H1 (cell line): ENCODE results near the gene PTPN18. TPM values are rescaled to one million over a fixed set of nuclear protein-coding genes. Genes with fewer than 3 reads are reported as not detected.

Experiments
- EP300 ChIP-seq, 2 experiments: IDR thresholded peaks; 1 replicate in 1 of 2; 2 replicates in 1 of 2; pipeline ENCODE4 v1.6.1; 2011 to 2012; ENCODE audit warnings: low read depth in 2 of 2, low read length in 2 of 2, mild to moderate bottlenecking in 2 of 2, borderline replicate concordance in 1 of 2, inconsistent platforms in 1 of 2, moderate library complexity in 1 of 2
- polyA plus RNA-seq, 7 experiments: library from polyadenylated mRNA; depleted of rRNA in 3 of 7; stranded (reverse) in 5 of 7; unstranded in 2 of 7; fragments of >200 nt in 5 of 7; fragments of 200-250 nt in 2 of 7; gene quantifications; 1 replicate in 5 of 7; 2 replicates in 1 of 7; 4 replicates in 1 of 7; pipeline versions ENCODE4 v1.2.1 to v1.2.3, GENCODE V29; 2011 to 2013; ENCODE audit warnings: missing spikeins in 2 of 7, mixed read lengths in 2 of 7
- total RNA-seq: library from RNA; stranded (reverse); fragmentation: NEBNext Ultra II Directional; extraction: Animal tissue kit (Norgen Biotek cat#: 25700); gene quantifications from 2 replicates; pipeline ENCODE4 v1.2.1, GENCODE V29; 2021

The PTPN18 gene
- total and polyA plus RNA-seq, 2 of the 8 experiments (the other 6 are each of a cell fraction or from before 2014, with no cell fraction given), result 13.2 to 14.7 TPM

DNA sequence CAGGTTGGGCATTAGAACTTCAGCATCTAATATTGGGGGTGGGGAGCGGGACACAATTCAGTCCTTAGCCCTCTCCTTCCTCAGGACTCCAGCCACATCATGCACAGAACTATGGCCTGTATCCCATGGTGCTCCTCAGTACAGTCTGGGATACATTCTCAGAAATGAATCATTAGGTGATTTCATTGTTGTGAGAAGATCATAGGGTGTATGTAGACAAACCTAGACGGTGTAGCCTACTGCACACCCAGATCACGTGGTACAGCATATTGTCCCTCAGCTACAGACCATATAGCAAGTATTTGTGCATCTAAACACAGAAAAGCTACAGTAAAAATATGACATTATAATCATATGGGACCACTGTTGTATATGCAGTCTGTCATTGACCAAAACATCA lies 36.3 kb upstream of the PTPN18 start (continued):
- no peak for TF ChIP-seq EP300 (IDR thresholded peaks at IDR 0.05; ENCODE audit: borderline replicate concordance in 1 of 2, low read depth in 2 of 2, low read length in 2 of 2)
